Body of pancreas (tissue), 4 donors: ENCODE data around the gene RBM10. TPM values are rescaled to one million over a fixed set of nuclear protein-coding genes. Genes with fewer than 3 reads are reported as not detected.

ENCODE experiments used
- ATAC-seq: fragments of 150-250 bp; one replicate; pipeline ENCODE4 v1.9.1; 2016
- DNase-seq, 4 donors: peaks; one replicate each; pipeline ENCODE4 v3.0.0-alpha.2; 2019
- H3K27ac ChIP-seq, 4 donors: fragments of 200-600 bp; sonication (generic); 1 replicate in 3 of 4; 2 replicates in 1 of 4; pipeline versions ENCODE4 v1.5.1 to v1.6.1; 2016 to 2019; ENCODE audit warnings: mild to moderate bottlenecking in 1 of 4, mixed read lengths in 1 of 4, moderate library complexity in 1 of 4
- H3K27me3 ChIP-seq, 2 donors: fragments of 200-600 bp; sonication (generic); one replicate each; pipeline ENCODE4 v1.6.0; 2016; ENCODE audit warnings: mild to moderate bottlenecking in 1 of 2
- H3K36me3 ChIP-seq, 2 donors: fragments of 200-600 bp; sonication (generic); replicated peaks in 1 of 2; 2 replicates each; pipeline ENCODE4 v1.5.1; 2016; ENCODE audit warnings: low read depth in 2 of 2; ENCODE audit not compliant: insufficient read depth in 1 of 2
- H3K4me1 ChIP-seq: fragments of 200-600 bp; sonication (generic); one replicate; pipeline ENCODE4 v1.6.0; 2016
- H3K4me3 ChIP-seq, 2 donors: fragments of 200-600 bp; sonication (generic); 1 replicate in 1 of 2; 2 replicates in 1 of 2; pipeline ENCODE4 v1.5.1; 2016 to 2019
- H3K9me3 ChIP-seq, 3 donors: fragments of 200-600 bp; sonication (generic); 1 replicate in 2 of 3; 2 replicates in 1 of 3; pipeline ENCODE4 v1.5.1; 2016
- POLR2A ChIP-seq, 3 donors: fragments of 450-650 bp; IDR thresholded peaks; one replicate each; pipeline ENCODE4 v1.6.1; 2016; ENCODE audit warnings: antibody characterized with exemption in 3 of 3, mild to moderate bottlenecking in 2 of 3
- WGBS, 2 donors: methylation state at CpG; one replicate each; pipeline ENCODE4 v1.1.5; 2017; 5-methylcytosine and 5-hydroxymethylcytosine counted together
- intact Hi-C: fragments of 100-400 bp; cut with DNase I; formaldehyde crosslinking; loops from one replicate; pipeline ENCODE4 v1.15.1; 2023
- total RNA-seq, 2 donors: library from RNA; depleted of rRNA; stranded (reverse); fragments of >200 nt; gene quantifications; one replicate each; pipeline ENCODE4 v1.1.0, GENCODE V29; 2016
- TF ChIP-seq, protein P1 (sequence below), 7 experiments: fragments of 450-650 bp in 4 of 7; fragments of 200-600 bp in 3 of 7; sonication (generic) in 3 of 7; IDR thresholded peaks; one replicate each; pipeline ENCODE4 v1.5.1; 2016 to 2019; ENCODE audit warnings: antibody characterized with exemption in 7 of 7

The RBM10 gene
- total RNA-seq, 2 donors from 2014 or later: 16.1 to 29.0 TPM

GRCh38 chrX:47179928-47180255 is 34.9 kb downstream of the RBM10 start:
- H3K4me1 ChIP-seq: no peaks in the 10 kb centered on the region
- H3K4me3 ChIP-seq: no peak overlapping the region
- DNase-seq: no peak
- no peak overlapping the region for H3K27ac ChIP-seq
- no peak for ATAC-seq
- no peaks in the 10 kb centered on the region for H3K27me3 ChIP-seq
- intact Hi-C loops: loop anchor here (10.0 kb wide), 2 partner anchors 195 to 345 kb away; partner anchors contain the start of gene ZNF157
- WGBS, 2 donors: 100% methylated on average over 2 of the region's 18 CpGs; no CpG with 5 or more reads in 1 of the 2 donors
- no peaks in the 10 kb centered on the region for H3K9me3 ChIP-seq
- peaks cover 0 to 12% of the 10 kb centered on the region in 2 donors for H3K36me3 ChIP-seq
- no peak for TF ChIP-seq POLR2A (IDR thresholded peaks at IDR 0.05)
- TF ChIP-seq, protein P1, sequence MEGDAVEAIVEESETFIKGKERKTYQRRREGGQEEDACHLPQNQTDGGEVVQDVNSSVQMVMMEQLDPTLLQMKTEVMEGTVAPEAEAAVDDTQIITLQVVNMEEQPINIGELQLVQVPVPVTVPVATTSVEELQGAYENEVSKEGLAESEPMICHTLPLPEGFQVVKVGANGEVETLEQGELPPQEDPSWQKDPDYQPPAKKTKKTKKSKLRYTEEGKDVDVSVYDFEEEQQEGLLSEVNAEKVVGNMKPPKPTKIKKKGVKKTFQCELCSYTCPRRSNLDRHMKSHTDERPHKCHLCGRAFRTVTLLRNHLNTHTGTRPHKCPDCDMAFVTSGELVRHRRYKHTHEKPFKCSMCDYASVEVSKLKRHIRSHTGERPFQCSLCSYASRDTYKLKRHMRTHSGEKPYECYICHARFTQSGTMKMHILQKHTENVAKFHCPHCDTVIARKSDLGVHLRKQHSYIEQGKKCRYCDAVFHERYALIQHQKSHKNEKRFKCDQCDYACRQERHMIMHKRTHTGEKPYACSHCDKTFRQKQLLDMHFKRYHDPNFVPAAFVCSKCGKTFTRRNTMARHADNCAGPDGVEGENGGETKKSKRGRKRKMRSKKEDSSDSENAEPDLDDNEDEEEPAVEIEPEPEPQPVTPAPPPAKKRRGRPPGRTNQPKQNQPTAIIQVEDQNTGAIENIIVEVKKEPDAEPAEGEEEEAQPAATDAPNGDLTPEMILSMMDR (IDR thresholded peaks at IDR 0.05): no peak

DNA sequence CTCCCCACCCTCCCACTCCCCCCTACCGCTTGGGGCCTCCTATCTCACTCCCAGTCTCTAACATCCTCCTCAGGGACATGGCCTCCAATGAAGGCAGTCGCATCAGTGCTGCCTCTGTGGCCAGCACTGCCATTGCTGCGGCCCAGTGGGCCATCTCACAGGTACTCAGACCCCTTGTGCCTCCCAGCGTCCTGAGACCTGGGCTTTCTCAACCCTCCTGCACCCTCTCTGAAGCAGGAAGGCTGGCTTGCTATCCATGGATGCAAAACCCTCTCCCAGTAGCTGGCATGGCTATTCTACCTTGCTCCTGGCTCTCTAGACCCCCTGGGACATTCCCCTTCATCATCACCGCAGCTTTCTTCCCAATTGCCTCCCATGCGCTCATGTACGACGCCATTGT is 35.3 kb downstream of the RBM10 start:
- no peaks in the 10 kb centered on the region for H3K9me3 ChIP-seq
- WGBS, 2 donors: 89 to 98% methylated on average over 4 to 7 of the region's 8 CpGs
- no peak for TF ChIP-seq POLR2A (IDR thresholded peaks at IDR 0.05)
- TF ChIP-seq, protein P1 (IDR thresholded peaks at IDR 0.05): no peak
- DNase-seq: no peak
- peaks cover 0 to 12% of the 10 kb centered on the region in 2 donors for H3K36me3 ChIP-seq
- H3K27me3 ChIP-seq: no peaks in the 10 kb centered on the region
- H3K27ac ChIP-seq: no peak overlapping the region
- intact Hi-C loops: loop anchor here (10.0 kb wide), 2 partner anchors 194 to 344 kb away; partner anchors contain the start of gene ZNF157
- ATAC-seq: no peak
- H3K4me3 ChIP-seq: no peak overlapping the region
- H3K4me1 ChIP-seq: no peaks in the 10 kb centered on the region

GRCh38 chrX:47181301-47181700 is 36.3 kb downstream of the RBM10 start:
- DNase-seq (no peak), ATAC-seq (no peak)
- 90% methylated on average over 2 of the region's 10 CpGs; no CpG with 5 or more reads in 1 of the 2 donors for WGBS, 2 donors
- Histone ChIP-seq H3K4me3 (no peak overlapping the region), H3K36me3 (peaks cover 0 to 12% of the 10 kb centered on the region in 2 donors), H3K9me3 (no peaks in the 10 kb centered on the region), H3K27me3 (no peaks in the 10 kb centered on the region), H3K27ac (no peak overlapping the region), H3K4me1 (no peaks in the 10 kb centered on the region)
- TF ChIP-seq, protein P1 (IDR thresholded peaks at IDR 0.05): no peak
- no peak for TF ChIP-seq POLR2A (IDR thresholded peaks at IDR 0.05)
- intact Hi-C loops: loop anchor here (10.0 kb wide), 2 partner anchors 194 to 344 kb away; partner anchors contain the start of gene ZNF157

GRCh38 chrX:47182106-47182700 is 37.2 kb downstream of the RBM10 start:
- no peaks in the 10 kb centered on the region for H3K27me3 ChIP-seq
- TF ChIP-seq POLR2A (IDR thresholded peaks at IDR 0.05): no peak
- TF ChIP-seq, protein P1 (IDR thresholded peaks at IDR 0.05): no peak
- H3K4me3 ChIP-seq: no peak overlapping the region
- no peaks in the 10 kb centered on the region for H3K4me1 ChIP-seq
- intact Hi-C loops: loop anchor here (10.0 kb wide), 2 partner anchors 193 to 343 kb away; partner anchors contain the start of gene ZNF157
- DNase-seq (no peak), ATAC-seq (no peak)
- H3K27ac ChIP-seq: no peak overlapping the region
- peaks cover 0 to 9% of the 10 kb centered on the region in 2 donors for H3K36me3 ChIP-seq
- no peaks in the 10 kb centered on the region for H3K9me3 ChIP-seq
- whole genome bisulfite sequencing, 2 donors: 82 to 93% methylated on average over 5 to 8 of the region's 9 CpGs

GRCh38 chrX:47184486-47184885 is 39.5 kb downstream of the RBM10 start:
- TF ChIP-seq, protein P1 (IDR thresholded peaks at IDR 0.05): no peak
- no peak for TF ChIP-seq POLR2A (IDR thresholded peaks at IDR 0.05)
- no peak overlapping the region for H3K4me3 ChIP-seq
- WGBS, 2 donors: 100% methylated on average over 1 to 4 of the region's 4 CpGs
- intact Hi-C loops: loop anchor here (10.0 kb wide), 2 partner anchors 190 to 340 kb away; partner anchors contain the start of gene ZNF157
- H3K4me1 ChIP-seq: no peaks in the 10 kb centered on the region
- DNase-seq (no peak), ATAC-seq (no peak)
- peaks cover 0 to 9% of the 10 kb centered on the region in 2 donors for H3K36me3 ChIP-seq
- no peaks in the 10 kb centered on the region for H3K9me3 ChIP-seq
- no peak overlapping the region for H3K27ac ChIP-seq
- H3K27me3 ChIP-seq: no peaks in the 10 kb centered on the region
